ENCODE measurements around the gene CDC37L1. TPM values are rescaled to one million over a fixed set of nuclear protein-coding genes. Genes with fewer than 3 reads are reported as not detected.

CDC37L1 gene
- total and polyA plus RNA-seq, 2 of the 8 experiments (the other 6 are each of a cell fraction or from before 2014, with no cell fraction given) = 4.6 to 23.8 TPM

DNA sequence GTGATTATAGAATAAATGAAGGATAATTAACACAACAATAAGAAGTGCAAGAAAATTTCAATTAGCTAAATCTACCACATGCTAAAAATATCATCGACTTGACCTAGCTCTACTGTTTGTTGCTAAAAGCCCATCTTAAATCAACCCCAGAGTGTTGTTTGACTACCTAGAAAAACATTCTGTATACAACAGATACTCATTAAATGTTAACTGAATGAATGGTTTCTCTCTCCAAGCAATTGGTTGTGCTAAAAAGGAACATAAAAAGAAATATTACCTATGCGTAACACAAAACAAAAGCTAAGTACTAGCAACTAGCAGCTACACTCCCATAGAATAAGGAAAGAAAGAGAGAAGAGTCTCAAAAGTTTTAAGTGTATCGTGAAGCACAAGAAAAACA is 22.7 kb upstream of the CDC37L1 start:
- ChIA-PET POLR2A (ENCODE audit: partially characterized antibody) (interaction anchor here (0.6 to 2.1 kb wide), 5 partner anchors 9 to 1221 kb away, joined by 3 to 5 read pairs (median 4); partner anchors contain the start of genes RCL1 and SPATA6L), CTCF (ENCODE audit: partially characterized antibody) (interaction anchor here (1.0 kb wide), 1 partner anchor 30 kb away, joined by 3 read pairs; no protein-coding TSS in a partner anchor)
- no peak for DNase-seq (ENCODE audit: low read depth in 1 of 2, low spot score in 2 of 2)
- Histone ChIP-seq H3K23ac (ENCODE audit: insufficient read length) (no peak overlapping the region), H3K27ac (ENCODE audit: low read depth, low read length) (no peak overlapping the region), H2BK5ac (ENCODE audit: low read depth, low read length) (no peak overlapping the region), H3K79me2 (ENCODE audit: control insufficient read depth in 1 of 2, insufficient read depth in 2 of 2, low read length in 2 of 2) (no peaks in the 10 kb centered on the region), H2AK5ac (ENCODE audit: low read depth, low read length) (no peak overlapping the region), H4K5ac (ENCODE audit: insufficient read length, low read depth, low read length) (no peak overlapping the region), H3K14ac (ENCODE audit: insufficient read length) (no peak overlapping the region), H4K91ac (replicated peaks; ENCODE audit: insufficient read length, low read length) (no peak overlapping the region), H3K4me1 (replicated peaks in 1 of 4; ENCODE audit: control insufficient read depth in 3 of 4, insufficient read depth in 4 of 4, low read length in 3 of 4) (peaks cover 0 to 4% (median 0%) of the 10 kb centered on the region in 4 experiments; a peak in 1 of 7 replicates), H3K23me2 (ENCODE audit: low read depth, low read length) (no peaks in the 10 kb centered on the region), H3K18ac (ENCODE audit: extremely low read depth, low read length) (no peak overlapping the region), H3K36me3 (ENCODE audit: control insufficient read depth in 2 of 4, insufficient read depth in 4 of 4, low read length in 3 of 4) (no peaks in the 10 kb centered on the region), H3K4ac (replicated peaks; ENCODE audit: insufficient read length, low read depth, low read length) (no peak overlapping the region), H2BK12ac (ENCODE audit: low read depth, low read length) (no peak overlapping the region), H3K4me2 (ENCODE audit: insufficient read depth in 1 of 2, low read depth in 2 of 2, low read length in 2 of 2) (no peak overlapping the region), H2BK120ac (replicated peaks; ENCODE audit: low read depth, low read length) (no peak overlapping the region), H3K9me3 (ENCODE audit: insufficient read depth in 2 of 2, low read depth in 1 of 2, low read length in 1 of 2) (no peaks in the 10 kb centered on the region), H2BK20ac (ENCODE audit: low read length) (no peak overlapping the region), H3K27me3 (replicated peaks in 1 of 4; ENCODE audit: control insufficient read depth in 3 of 4, extremely low read depth in 1 of 4, insufficient read depth in 3 of 4, low read length in 3 of 4) (no peaks in the 10 kb centered on the region), H3K9ac (replicated peaks in 1 of 4; ENCODE audit: extremely low read depth in 1 of 4, low read depth in 3 of 4, low read length in 3 of 4) (no peak overlapping the region), H3K56ac (replicated peaks; ENCODE audit: insufficient read length, low read depth, low read length) (no peak overlapping the region), H2AFZ (ENCODE audit: low read length) (no peak overlapping the region), H3K4me3 (ENCODE audit: extremely low read depth in 1 of 4, insufficient read depth in 2 of 4, low read depth in 3 of 4, low read length in 4 of 4) (no peak overlapping the region), H4K8ac (ENCODE audit: extremely low read depth, insufficient read depth, low read length) (no peak overlapping the region), H4K20me1 (replicated peaks in 1 of 2; ENCODE audit: control insufficient read depth in 1 of 2, insufficient read depth in 2 of 2, low read length in 2 of 2) (no peaks in the 10 kb centered on the region), H3K79me1 (ENCODE audit: low read depth, low read length) (no peaks in the 10 kb centered on the region), H2BK15ac (ENCODE audit: low read length) (no peak overlapping the region)
- TF ChIP-seq NANOG (IDR thresholded peaks at IDR 0.05; ENCODE audit: insufficient read depth, low read depth, low read length, poor library complexity, severe bottlenecking) (no peak), POLR2A (IDR thresholded peaks at IDR 0.05; ENCODE audit: control extremely low read depth in 1 of 2, low read depth in 2 of 2, low read length in 2 of 2) (peak in 1 of 2 experiments; percentile 50; a peak in 2 of 3 replicates), BCL11A (IDR thresholded peaks at IDR 0.05; ENCODE audit: low read depth in 2 of 2, low read length in 2 of 2) (no peak), GABPA (IDR thresholded peaks at IDR 0.05; ENCODE audit: borderline replicate concordance, insufficient read depth, low read length) (no peak), TAF7 (optimal IDR thresholded peaks at IDR 0.05; ENCODE audit: borderline replicate concordance, low read depth, low read length) (peak; percentile 89), EP300 (IDR thresholded peaks at IDR 0.05; ENCODE audit: borderline replicate concordance in 1 of 2, low read depth in 2 of 2, low read length in 2 of 2) (no peak), CTBP2 (IDR thresholded peaks at IDR 0.05; ENCODE audit: borderline replicate concordance, insufficient read depth, insufficient read length, low read length) (no peak)
- no peak for FAIRE-seq
- 70% methylated on average over 3 of the region's 3 CpGs; no CpG with 5 or more reads in 1 of the 2 experiments for WGBS, 2 experiments (ENCODE audit: extremely low coverage in 1 of 2, insufficient coverage in 1 of 2, insufficient read length in 1 of 2, insufficient replicate concordance in 2 of 2, low coverage in 1 of 2, low lambda C conversion rate in 2 of 2, missing lambda C conversion rate in 1 of 2)
